Activated naive CD8-positive, alpha-beta T cell (primary cell): ENCODE measurements around the gene WDR5.

Source experiments
- H3K27ac Mint-ChIP-seq: one replicate; pipeline ENCODE4 v1.8.0; 2021; ENCODE audit warnings: mixed read lengths
- H3K27me3 Mint-ChIP-seq: one replicate; pipeline ENCODE4 v1.8.0; 2021; ENCODE audit warnings: mixed read lengths
- H3K36me3 Mint-ChIP-seq: one replicate; pipeline ENCODE4 v1.8.0; 2021; ENCODE audit warnings: mixed read lengths
- H3K4me1 Mint-ChIP-seq: one replicate; pipeline ENCODE4 v1.8.0; 2021; ENCODE audit warnings: low read depth, mixed read lengths
- H3K4me3 Mint-ChIP-seq: one replicate; pipeline ENCODE4 v1.8.0; 2021; ENCODE audit warnings: mild to moderate bottlenecking, mixed read lengths
- H3K9me3 Mint-ChIP-seq: one replicate; pipeline ENCODE4 v1.8.0; 2021; ENCODE audit warnings: low read depth, mixed read lengths

Gene WDR5

GRCh38 chr9:134161647-134162046 is 25.8 kb downstream of the WDR5 start:
- H3K27ac Mint-ChIP-seq, result no peak overlapping the region
- no peak overlapping the region for H3K4me3 Mint-ChIP-seq
- no peaks in the 10 kb centered on the region for H3K27me3 Mint-ChIP-seq
- peaks cover 16% of the 10 kb centered on the region for H3K4me1 Mint-ChIP-seq
- H3K36me3 Mint-ChIP-seq, result no peaks in the 10 kb centered on the region
- H3K9me3 Mint-ChIP-seq, result no peaks in the 10 kb centered on the region

- H3K4me3 Mint-ChIP-seq, result peak overlapping the region; percentile 65
Measured at GRCh38 chr9:134162212-134162775, 26.4 kb downstream of the WDR5 start.

GRCh38 chr9:134162926-134163370 is 27.1 kb downstream of the WDR5 start:
- Mint-ChIP-seq H3K9me3 (no peaks in the 10 kb centered on the region), H3K4me3 (peak overlapping the region; percentile 65), H3K27ac (no peak overlapping the region), H3K36me3 (no peaks in the 10 kb centered on the region), H3K4me1 (peaks cover 16% of the 10 kb centered on the region), H3K27me3 (no peaks in the 10 kb centered on the region)

More at GRCh38 chr9:134162212-134162775, 26.4 kb downstream of the WDR5 start:
- H3K27ac Mint-ChIP-seq, result peak overlapping the region; percentile 28
- no peaks in the 10 kb centered on the region for H3K36me3 Mint-ChIP-seq
- peaks cover 16% of the 10 kb centered on the region for H3K4me1 Mint-ChIP-seq
- H3K27me3 Mint-ChIP-seq, result no peaks in the 10 kb centered on the region
- no peaks in the 10 kb centered on the region for H3K9me3 Mint-ChIP-seq

GRCh38 chr9:134163371-134164196 is 27.7 kb downstream of the WDR5 start:
- no peaks in the 10 kb centered on the region for H3K36me3 Mint-ChIP-seq
- H3K4me3 Mint-ChIP-seq, result no peak overlapping the region
- no peak overlapping the region for H3K27ac Mint-ChIP-seq
- H3K27me3 Mint-ChIP-seq, result no peaks in the 10 kb centered on the region
- no peaks in the 10 kb centered on the region for H3K9me3 Mint-ChIP-seq
- H3K4me1 Mint-ChIP-seq, result peaks cover 16% of the 10 kb centered on the region

GRCh38 chr9:134164879-134165278 is 29.0 kb downstream of the WDR5 start:
- Mint-ChIP-seq H3K9me3 (no peaks in the 10 kb centered on the region), H3K4me1 (peaks cover 16% of the 10 kb centered on the region), H3K4me3 (no peak overlapping the region), H3K36me3 (no peaks in the 10 kb centered on the region), H3K27me3 (no peaks in the 10 kb centered on the region), H3K27ac (no peak overlapping the region)

GRCh38 chr9:134165357-134166315 is 29.8 kb downstream of the WDR5 start:
- H3K27ac Mint-ChIP-seq, result no peak overlapping the region
- H3K4me3 Mint-ChIP-seq, result no peak overlapping the region
- H3K36me3 Mint-ChIP-seq, result no peaks in the 10 kb centered on the region
- H3K27me3 Mint-ChIP-seq, result no peaks in the 10 kb centered on the region
- no peaks in the 10 kb centered on the region for H3K9me3 Mint-ChIP-seq
- peaks cover 16% of the 10 kb centered on the region for H3K4me1 Mint-ChIP-seq

GRCh38 chr9:134166374-134166773 is 30.5 kb downstream of the WDR5 start:
- Mint-ChIP-seq H3K9me3 (no peaks in the 10 kb centered on the region), H3K4me3 (no peak overlapping the region), H3K27me3 (no peaks in the 10 kb centered on the region), H3K4me1 (peaks cover 19% of the 10 kb centered on the region), H3K36me3 (no peaks in the 10 kb centered on the region), H3K27ac (peak overlapping the region; percentile 41)

- Mint-ChIP-seq H3K36me3 (no peaks in the 10 kb centered on the region), H3K4me3 (no peak overlapping the region), H3K27ac (no peak overlapping the region), H3K4me1 (peaks cover 16% of the 10 kb centered on the region), H3K9me3 (no peaks in the 10 kb centered on the region), H3K27me3 (no peaks in the 10 kb centered on the region)
Measured at GRCh38 chr9:134167530-134167931, 31.6 kb downstream of the WDR5 start.

- Mint-ChIP-seq H3K27ac (no peak overlapping the region), H3K4me1 (peaks cover 11% of the 10 kb centered on the region), H3K27me3 (no peaks in the 10 kb centered on the region), H3K9me3 (no peaks in the 10 kb centered on the region), H3K36me3 (no peaks in the 10 kb centered on the region), H3K4me3 (no peak overlapping the region)
Measured at GRCh38 chr9:134168757-134169550, 33.1 kb downstream of the WDR5 start.

GRCh38 chr9:134169724-134170401 is 34.0 kb downstream of the WDR5 start:
- H3K9me3 Mint-ChIP-seq, result no peaks in the 10 kb centered on the region
- no peaks in the 10 kb centered on the region for H3K27me3 Mint-ChIP-seq
- no peak overlapping the region for H3K4me3 Mint-ChIP-seq
- H3K36me3 Mint-ChIP-seq, result no peaks in the 10 kb centered on the region
- H3K27ac Mint-ChIP-seq, result no peak overlapping the region
- peaks cover 11% of the 10 kb centered on the region for H3K4me1 Mint-ChIP-seq

- Mint-ChIP-seq H3K4me1 (peaks cover 7% of the 10 kb centered on the region), H3K27ac (no peak overlapping the region), H3K9me3 (no peaks in the 10 kb centered on the region), H3K27me3 (no peaks in the 10 kb centered on the region), H3K4me3 (no peak overlapping the region), H3K36me3 (no peaks in the 10 kb centered on the region)
Measured at GRCh38 chr9:134170532-134171315, 34.8 kb downstream of the WDR5 start.

GRCh38 chr9:134171316-134172197 is 35.7 kb downstream of the WDR5 start:
- no peak overlapping the region for H3K27ac Mint-ChIP-seq
- peaks cover 3% of the 10 kb centered on the region for H3K4me1 Mint-ChIP-seq
- no peaks in the 10 kb centered on the region for H3K36me3 Mint-ChIP-seq
- H3K27me3 Mint-ChIP-seq, result no peaks in the 10 kb centered on the region
- H3K4me3 Mint-ChIP-seq, result no peak overlapping the region
- H3K9me3 Mint-ChIP-seq, result no peaks in the 10 kb centered on the region
